GM13977 (cell line): ENCODE data around the gene IMMP2L.

Source experiments
- DNase-seq: peaks from one replicate; pipeline ENCODE4 v3.0.0; 2012; ENCODE audit warnings: low spot score
- in situ Hi-C: fragments of 300-500 bp; cut with MboI; formaldehyde crosslinking; loops from one replicate; pipeline ENCODE4 v1.12.0; 2022; ENCODE audit warnings: low sequenced_read_pairs, low pct_unique_long_range_greater_than_20kb, mixed read lengths, inconsistent platforms; ENCODE audit not compliant: unreplicated experiment
- TF ChIP-seq, protein P1 (sequence below): IDR thresholded peaks from 2 replicates; pipeline ENCODE4 v1.5.1; 2012; ENCODE audit warnings: mild to moderate bottlenecking, control low read depth; ENCODE audit not compliant: insufficient read depth; ENCODE audit errors: extremely low read depth, missing control alignments

The IMMP2L gene

DNA sequence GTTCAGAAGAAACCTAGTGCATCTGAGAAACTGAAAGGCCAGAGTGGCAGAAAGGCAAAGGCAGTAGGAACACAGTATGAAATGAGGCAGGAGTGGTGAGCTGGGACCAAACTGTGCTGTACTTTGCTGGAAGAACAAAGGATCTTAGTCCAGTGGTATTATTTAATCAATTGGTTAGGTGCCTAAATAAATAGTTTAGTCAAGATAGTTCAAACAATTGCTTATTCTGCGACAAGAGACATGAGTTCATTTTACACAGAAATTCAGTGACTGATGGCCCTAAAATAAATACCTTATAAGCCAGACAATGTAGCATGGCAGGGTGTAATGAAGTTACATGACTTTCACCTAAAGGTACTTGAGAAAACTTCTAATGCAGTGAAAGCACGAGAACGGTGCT lies 653.2 kb downstream of the IMMP2L start:
- in situ Hi-C loops: no loop called here
- DNase-seq: no peak
- TF ChIP-seq, protein P1, sequence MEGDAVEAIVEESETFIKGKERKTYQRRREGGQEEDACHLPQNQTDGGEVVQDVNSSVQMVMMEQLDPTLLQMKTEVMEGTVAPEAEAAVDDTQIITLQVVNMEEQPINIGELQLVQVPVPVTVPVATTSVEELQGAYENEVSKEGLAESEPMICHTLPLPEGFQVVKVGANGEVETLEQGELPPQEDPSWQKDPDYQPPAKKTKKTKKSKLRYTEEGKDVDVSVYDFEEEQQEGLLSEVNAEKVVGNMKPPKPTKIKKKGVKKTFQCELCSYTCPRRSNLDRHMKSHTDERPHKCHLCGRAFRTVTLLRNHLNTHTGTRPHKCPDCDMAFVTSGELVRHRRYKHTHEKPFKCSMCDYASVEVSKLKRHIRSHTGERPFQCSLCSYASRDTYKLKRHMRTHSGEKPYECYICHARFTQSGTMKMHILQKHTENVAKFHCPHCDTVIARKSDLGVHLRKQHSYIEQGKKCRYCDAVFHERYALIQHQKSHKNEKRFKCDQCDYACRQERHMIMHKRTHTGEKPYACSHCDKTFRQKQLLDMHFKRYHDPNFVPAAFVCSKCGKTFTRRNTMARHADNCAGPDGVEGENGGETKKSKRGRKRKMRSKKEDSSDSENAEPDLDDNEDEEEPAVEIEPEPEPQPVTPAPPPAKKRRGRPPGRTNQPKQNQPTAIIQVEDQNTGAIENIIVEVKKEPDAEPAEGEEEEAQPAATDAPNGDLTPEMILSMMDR: no peak

DNA sequence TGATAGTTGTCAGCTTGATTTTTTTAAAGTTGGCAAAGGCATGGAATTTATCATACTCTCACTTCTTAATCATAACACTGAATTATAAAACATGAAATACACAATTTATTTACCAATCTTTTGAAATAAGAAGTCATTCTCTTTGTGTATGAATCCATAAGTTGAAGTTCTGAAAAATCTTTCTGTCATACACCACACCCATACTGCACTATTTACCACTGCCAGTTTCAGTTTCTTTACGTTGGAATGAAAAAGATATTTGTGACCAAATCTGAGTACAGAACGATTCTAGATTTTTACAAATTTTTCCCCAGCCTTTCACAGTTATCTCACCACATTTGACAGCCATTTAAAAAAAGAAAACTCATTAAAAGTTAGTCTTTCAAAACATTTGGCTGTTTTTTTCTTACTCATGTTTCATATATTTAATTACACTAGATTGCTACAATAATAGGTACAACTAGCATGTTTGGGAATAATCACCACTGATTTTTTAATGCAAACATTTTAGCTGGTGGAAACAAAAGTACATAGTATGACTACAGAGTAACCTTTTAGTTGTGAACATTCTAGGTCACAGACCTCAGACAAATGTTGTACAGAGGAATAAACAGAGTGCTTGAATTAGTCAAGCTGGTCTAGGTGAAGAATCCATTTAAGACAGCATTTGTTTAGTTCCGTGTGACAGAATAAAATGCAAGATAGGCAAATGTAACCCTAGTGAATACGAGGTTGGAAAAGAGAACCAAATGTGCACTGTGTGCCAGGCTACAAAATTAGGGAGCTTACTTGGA lies 656.3 kb downstream of the IMMP2L start:
- DNase-seq: no peak
- in situ Hi-C loops: no loop called here
- TF ChIP-seq, protein P1: no peak

DNA sequence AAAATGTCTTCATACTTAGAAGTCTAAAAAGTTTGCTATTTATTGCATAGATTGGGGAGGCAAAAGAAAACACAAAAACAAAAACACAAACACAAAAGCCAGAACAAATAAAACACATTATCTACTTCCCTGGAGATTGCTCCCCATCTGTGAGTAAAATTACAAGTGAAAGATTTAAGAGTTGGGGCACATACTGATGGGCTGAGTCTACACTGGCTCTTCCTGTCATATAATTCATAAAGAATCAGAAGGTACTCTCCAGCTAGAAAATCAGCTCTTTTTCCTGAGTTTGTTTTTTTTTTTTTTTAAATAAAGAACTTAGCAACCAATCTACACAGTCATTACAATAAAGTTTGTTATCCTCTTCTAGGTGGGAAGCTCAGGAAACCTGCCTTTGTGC lies 663.8 kb downstream of the IMMP2L start:
- TF ChIP-seq, protein P1: no peak
- no peak for DNase-seq
- in situ Hi-C loops: no loop called here

DNA sequence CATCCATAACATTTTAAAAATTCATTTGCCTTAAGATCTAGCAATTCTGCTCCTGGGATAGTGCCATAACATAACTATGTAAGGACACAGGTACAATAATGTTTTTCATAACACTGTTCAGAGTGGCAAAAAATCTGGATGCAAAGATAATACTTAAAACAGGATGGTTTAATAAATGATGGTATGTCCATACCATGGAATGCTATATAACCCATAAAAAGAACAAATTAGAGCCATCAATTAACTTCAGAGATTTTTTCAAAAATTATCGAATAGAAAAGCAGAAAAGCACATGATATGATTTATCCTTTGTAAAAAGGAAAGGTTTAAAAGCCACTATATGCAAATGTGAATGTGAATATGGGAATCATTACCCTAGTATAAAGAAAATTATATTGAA lies 664.8 kb downstream of the IMMP2L start:
- in situ Hi-C loops: no loop called here
- DNase-seq: no peak
- TF ChIP-seq, protein P1: no peak

DNA sequence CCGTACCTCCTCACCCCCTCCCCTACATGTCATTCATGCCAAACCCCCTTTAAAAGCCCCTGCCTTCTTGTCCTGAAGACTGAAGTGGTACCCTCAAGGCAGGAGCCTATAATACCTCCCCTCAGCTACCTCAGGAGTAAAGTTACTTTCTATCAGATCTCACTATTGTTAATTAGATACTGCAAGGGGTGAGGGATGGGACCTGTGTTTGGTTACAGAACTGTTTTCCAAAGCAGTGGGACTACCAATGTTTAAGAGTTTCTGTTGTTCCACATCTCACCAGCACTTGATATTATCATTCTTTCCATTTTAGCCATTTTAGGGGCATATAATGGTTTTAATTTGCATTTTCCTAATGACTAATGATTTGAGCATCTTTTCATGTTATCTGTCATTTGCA lies 668.2 kb downstream of the IMMP2L start:
- in situ Hi-C loops: no loop called here
- no peak for DNase-seq

DNA sequence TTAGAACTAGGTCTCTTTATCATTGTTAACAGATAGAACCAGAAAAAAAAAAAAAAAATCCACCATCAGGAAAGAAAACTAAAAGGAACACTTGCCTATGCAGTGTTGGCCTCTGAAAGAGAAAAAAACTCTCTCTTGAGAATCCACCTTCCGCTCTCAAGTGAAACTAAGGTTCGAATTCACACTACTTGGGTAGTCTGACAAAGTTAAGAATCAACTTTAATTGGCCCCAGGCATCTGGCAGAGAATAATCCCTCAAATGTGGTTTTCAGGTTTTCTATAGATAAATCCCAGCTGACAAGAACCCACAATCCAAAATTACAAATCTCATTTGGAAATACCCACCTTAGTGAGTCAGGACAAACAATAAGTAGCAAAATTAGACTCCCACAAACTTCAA lies 671.1 kb downstream of the IMMP2L start:
- TF ChIP-seq, protein P1: no peak
- in situ Hi-C loops: no loop called here
- no peak for DNase-seq

More for the DNA sequence above, 668.2 kb downstream of the IMMP2L start:
- TF ChIP-seq, protein P1: no peak
